Astrocyte of the spinal cord (primary cell): ENCODE measurements around the gene SHOC1.
"Not testable (repeated sequence)": the region's sequence is repeated elsewhere in the genome, so short reads cannot be mapped to it uniquely, and the experiment has no call there.

ENCODE experiments used
- DNase-seq: peaks from one replicate; pipeline ENCODE4 v3.0.0; 2011; ENCODE audit warnings: low read depth, low spot score
- H3K4me3 ChIP-seq: 2 replicates; pipeline ENCODE4 v1.5.1; 2011; ENCODE audit warnings: low read depth, mild to moderate bottlenecking, low read length, moderate library complexity
- CTCF ChIP-seq: IDR thresholded peaks from 2 replicates; pipeline ENCODE4 v1.5.1; 2012; ENCODE audit warnings: low read depth, mild to moderate bottlenecking, low read length, inconsistent platforms
- in situ Hi-C: cut with HindIII; loops from 2 replicates; pipeline ENCODE4 v1.10.0; 2017; ENCODE audit warnings: low sequenced_read_pairs

The SHOC1 gene

GRCh38 chr9:111799506-111799905, 4.8 kb upstream of the SHOC1 start:
- in situ Hi-C loops = no loop called here
- TF ChIP-seq CTCF = no peak
- DNase-seq = no peak
- no peak overlapping the region for H3K4me3 ChIP-seq

GRCh38 chr9:111798786-111799185, 4.0 kb upstream of the SHOC1 start:
- no peak for TF ChIP-seq CTCF
- H3K4me3 ChIP-seq = no peak overlapping the region
- DNase-seq = peak; percentile 30
- in situ Hi-C loops = no loop called here

GRCh38 chr9:111795557-111795839, 761 bp upstream of the SHOC1 start:
- in situ Hi-C loops = no loop called here
- no peak for DNase-seq
- H3K4me3 ChIP-seq = no peak overlapping the region
- no peak for TF ChIP-seq CTCF

GRCh38 chr9:111791821-111792220, 2.9 kb downstream of the SHOC1 start:
- H3K4me3 ChIP-seq, in situ Hi-C loops, DNase-seq: not testable (repeated sequence)

GRCh38 chr9:111789881-111790280, 4.9 kb downstream of the SHOC1 start:
- no peak for DNase-seq
- H3K4me3 ChIP-seq = no peak overlapping the region
- no peak for TF ChIP-seq CTCF
- in situ Hi-C loops = no loop called here

GRCh38 chr9:111783857-111784256, 10.9 kb downstream of the SHOC1 start:
- in situ Hi-C loops = no loop called here
- H3K4me3 ChIP-seq = no peak overlapping the region
- no peak for TF ChIP-seq CTCF
- DNase-seq = no peak

GRCh38 chr9:111783424-111783823, 11.3 kb downstream of the SHOC1 start:
- in situ Hi-C loops = no loop called here
- no peak overlapping the region for H3K4me3 ChIP-seq
- no peak for DNase-seq
- TF ChIP-seq CTCF = no peak

- TF ChIP-seq CTCF = no peak
- in situ Hi-C loops = no loop called here
- H3K4me3 ChIP-seq = no peak overlapping the region
Observed at GRCh38 chr9:111766066-111766465, 28.7 kb downstream of the SHOC1 start.

More at GRCh38 chr9:111766066-111766465, 28.7 kb downstream of the SHOC1 start:
- DNase-seq = no peak
